Mucosa of descending colon (tissue), 3 donors: ENCODE measurements around the gene CCDC144A. TPM values are rescaled to one million over a fixed set of nuclear protein-coding genes. Genes with fewer than 3 reads are reported as not detected.
"Not testable (repeated sequence)": the region's sequence is repeated elsewhere in the genome, so short reads cannot be mapped to it uniquely, and the experiment has no call there.

ENCODE experiments used
- ATAC-seq: fragments of 200-7000 bp; cut with Tn5 transposase; one replicate; pipeline ENCODE4 v1.9.1; 2020; ENCODE audit warnings: mild to moderate bottlenecking, moderate library complexity
- DNase-seq, 3 donors: peaks; one replicate each; pipeline ENCODE4 v3.0.0-alpha.2; 2020
- H3K36me3 ChIP-seq: fragments of 200-600 bp; one replicate; pipeline ENCODE4 v1.8.0; 2021; ENCODE audit warnings: low read depth, mild to moderate bottlenecking
- H3K4me1 ChIP-seq: fragments of 200-600 bp; one replicate; pipeline ENCODE4 v1.8.0; 2021; ENCODE audit warnings: low read depth, mild to moderate bottlenecking
- H3K4me3 ChIP-seq: fragments of 200-600 bp; one replicate; pipeline ENCODE4 v1.8.0; 2021; ENCODE audit warnings: mild to moderate bottlenecking
- H3K9me3 ChIP-seq: fragments of 200-600 bp; one replicate; pipeline ENCODE4 v1.8.0; 2021; ENCODE audit warnings: mild to moderate bottlenecking
- CTCF ChIP-seq: fragments of 200-600 bp; IDR thresholded peaks from one replicate; pipeline ENCODE4 v1.8.0; 2022; ENCODE audit warnings: antibody characterized with exemption, mild to moderate bottlenecking
- intact Hi-C, 2 donors: fragments of 100-400 bp; cut with DNase I in 1 of 2; cut with micrococcal nuclease in 1 of 2; formaldehyde crosslinking; loops; one replicate each; pipeline versions ENCODE4 v1.11.0 to v1.11.1; 2022; cut with DNase I, micrococcal nuclease
- total RNA-seq, 3 donors: library from RNA; stranded (reverse); fragmentation: NEBNext Ultra II Directional in 2 of 3; extraction: Animal tissue kit (Norgen Biotek cat#: 25700) in 2 of 3; gene quantifications; one replicate each; pipeline versions ENCODE4 v1.2.1 to v1.2.4, GENCODE V29; 2021 to 2023
- donor health status: DM: no; HTN: no; CAD: no; lungs with moderate emphysema.
- donor health status: DM: no; HTN: no; CAD: no.
- donor health status: DM: no; HTN: yes; CAD: no.

Gene CCDC144A
- total RNA-seq, 3 donors from 2014 or later: 0.53 to 9.9 (median 5.1) TPM

- intact Hi-C loops: no loop called here
- TF ChIP-seq CTCF: no peak
- no peaks in the 10 kb centered on the region for H3K36me3 ChIP-seq
- H3K4me1 ChIP-seq: no peaks in the 10 kb centered on the region
- DNase-seq (no peak), ATAC-seq (no peak)
- no peaks in the 10 kb centered on the region for H3K9me3 ChIP-seq
- H3K4me3 ChIP-seq: no peak overlapping the region
Observed at GRCh38 chr17:16661217-16661616, 28.8 kb upstream of the CCDC144A start.

GRCh38 chr17:16662936-16663335 lies 27.1 kb upstream of the CCDC144A start:
- Histone ChIP-seq H3K4me3 (no peak overlapping the region), H3K4me1 (no peaks in the 10 kb centered on the region), H3K9me3 (no peaks in the 10 kb centered on the region), H3K36me3 (no peaks in the 10 kb centered on the region)
- DNase-seq (no peak), ATAC-seq (no peak)
- intact Hi-C loops: no loop called here
- no peak for TF ChIP-seq CTCF

GRCh38 chr17:16666553-16666906 lies 23.5 kb upstream of the CCDC144A start:
- H3K9me3 ChIP-seq, H3K4me1 ChIP-seq, H3K4me3 ChIP-seq, intact Hi-C loops, ATAC-seq, H3K36me3 ChIP-seq, DNase-seq: not testable (repeated sequence)

GRCh38 chr17:16666907-16667636 lies 23.0 kb upstream of the CCDC144A start:
- DNase-seq: peak in 1 of 3 donors; percentile 26
- H3K4me3 ChIP-seq, intact Hi-C loops, H3K9me3 ChIP-seq, H3K36me3 ChIP-seq, H3K4me1 ChIP-seq, ATAC-seq: not testable (repeated sequence)

GRCh38 chr17:16676676-16677268 lies 13.3 kb upstream of the CCDC144A start:
- TF ChIP-seq CTCF: no peak
- no peak overlapping the region for H3K4me3 ChIP-seq
- no peaks in the 10 kb centered on the region for H3K9me3 ChIP-seq
- DNase-seq (no peak), ATAC-seq (no peak)
- intact Hi-C loops: no loop called here
- no peaks in the 10 kb centered on the region for H3K36me3 ChIP-seq
- no peaks in the 10 kb centered on the region for H3K4me1 ChIP-seq

- intact Hi-C loops, H3K4me1 ChIP-seq, H3K36me3 ChIP-seq, ATAC-seq, DNase-seq, H3K4me3 ChIP-seq, H3K9me3 ChIP-seq: not testable (repeated sequence)
Observed at GRCh38 chr17:16683290-16684138, 6.5 kb upstream of the CCDC144A start.

GRCh38 chr17:16686019-16686418 lies 4.0 kb upstream of the CCDC144A start:
- H3K4me3 ChIP-seq, ATAC-seq, DNase-seq, intact Hi-C loops, H3K4me1 ChIP-seq, H3K9me3 ChIP-seq, H3K36me3 ChIP-seq: not testable (repeated sequence)

GRCh38 chr17:16687151-16687550 lies 2.9 kb upstream of the CCDC144A start:
- H3K4me3 ChIP-seq, intact Hi-C loops, DNase-seq, H3K4me1 ChIP-seq, ATAC-seq, H3K36me3 ChIP-seq, H3K9me3 ChIP-seq: not testable (repeated sequence)

- H3K36me3 ChIP-seq, ATAC-seq, intact Hi-C loops, H3K4me1 ChIP-seq, H3K9me3 ChIP-seq, DNase-seq, H3K4me3 ChIP-seq: not testable (repeated sequence)
Observed at GRCh38 chr17:16690447-16690846, 406 bp downstream of the CCDC144A start.

- intact Hi-C loops, H3K36me3 ChIP-seq, ATAC-seq, H3K4me1 ChIP-seq, H3K9me3 ChIP-seq, DNase-seq, H3K4me3 ChIP-seq: not testable (repeated sequence)
Observed at GRCh38 chr17:16697603-16698002, 7.6 kb downstream of the CCDC144A start.
